Thyroid gland (tissue), 4 donors: ENCODE measurements around the gene CSNK2A1. TPM values are rescaled to one million over a fixed set of nuclear protein-coding genes. Genes with fewer than 3 reads are reported as not detected.

Experiments
- DNase-seq, 2 donors: peaks; one replicate each; pipeline ENCODE4 v3.0.0-alpha.2; 2019
- H3K27ac ChIP-seq, 3 donors: fragments of 200-600 bp; sonication (generic); 1 replicate in 2 of 3; 2 replicates in 1 of 3; pipeline ENCODE4 v1.5.1; 2016 to 2019; ENCODE audit warnings: mild to moderate bottlenecking in 1 of 3, moderate library complexity in 1 of 3
- H3K27me3 ChIP-seq: fragments of 200-600 bp; sonication (generic); one replicate; pipeline ENCODE4 v1.5.1; 2019
- H3K36me3 ChIP-seq, 2 donors: fragments of 200-600 bp; sonication (generic); one replicate each; pipeline ENCODE4 v1.5.1; 2016 to 2019
- H3K4me1 ChIP-seq, 2 donors: fragments of 200-600 bp; sonication (generic); one replicate each; pipeline ENCODE4 v1.5.1; 2017 to 2019
- H3K4me3 ChIP-seq, 3 donors: fragments of 200-600 bp; sonication (generic); replicated peaks in 1 of 3; 1 replicate in 2 of 3; 2 replicates in 1 of 3; pipeline ENCODE4 v1.5.1; 2016; ENCODE audit warnings: mild to moderate bottlenecking in 1 of 3
- H3K9me3 ChIP-seq: fragments of 200-600 bp; sonication (generic); one replicate; pipeline ENCODE4 v1.5.1; 2017
- POLR2A ChIP-seq, 2 donors: fragments of 450-650 bp; IDR thresholded peaks; one replicate each; pipeline ENCODE4 v1.6.1; 2017; ENCODE audit warnings: antibody characterized with exemption in 2 of 2, mild to moderate bottlenecking in 2 of 2, moderate library complexity in 1 of 2
- WGBS, 2 donors: methylation state at CpG; one replicate each; pipeline ENCODE4 v1.1.5; 2017; 5-methylcytosine and 5-hydroxymethylcytosine counted together
- intact Hi-C: fragments of 100-400 bp; cut with DNase I; formaldehyde crosslinking; loops from one replicate; pipeline ENCODE4 v1.15.1; 2023
- small RNA-seq: library from RNA; depleted of rRNA; stranded (forward); fragments of <200 nt; gene quantifications from one replicate; pipeline ENCODE3, GENCODE V24; 2016
- total RNA-seq, 4 donors: library from RNA; depleted of rRNA; stranded (reverse); fragments of >200 nt; gene quantifications; one replicate each; pipeline ENCODE4 v1.2.3, GENCODE V29; 2016
- TF ChIP-seq, protein P1 (sequence below), 6 experiments: fragments of 200-600 bp in 3 of 6; fragments of 450-650 bp in 3 of 6; sonication (generic) in 3 of 6; IDR thresholded peaks; one replicate each; pipeline ENCODE4 v1.5.1; 2016 to 2019; ENCODE audit warnings: antibody characterized with exemption in 6 of 6, mild to moderate bottlenecking in 2 of 6, inconsistent platforms in 1 of 6, moderate library complexity in 1 of 6

CSNK2A1 gene
- total RNA-seq, 4 donors from 2014 or later: 88.0 to 153 (median 105) TPM

DNA sequence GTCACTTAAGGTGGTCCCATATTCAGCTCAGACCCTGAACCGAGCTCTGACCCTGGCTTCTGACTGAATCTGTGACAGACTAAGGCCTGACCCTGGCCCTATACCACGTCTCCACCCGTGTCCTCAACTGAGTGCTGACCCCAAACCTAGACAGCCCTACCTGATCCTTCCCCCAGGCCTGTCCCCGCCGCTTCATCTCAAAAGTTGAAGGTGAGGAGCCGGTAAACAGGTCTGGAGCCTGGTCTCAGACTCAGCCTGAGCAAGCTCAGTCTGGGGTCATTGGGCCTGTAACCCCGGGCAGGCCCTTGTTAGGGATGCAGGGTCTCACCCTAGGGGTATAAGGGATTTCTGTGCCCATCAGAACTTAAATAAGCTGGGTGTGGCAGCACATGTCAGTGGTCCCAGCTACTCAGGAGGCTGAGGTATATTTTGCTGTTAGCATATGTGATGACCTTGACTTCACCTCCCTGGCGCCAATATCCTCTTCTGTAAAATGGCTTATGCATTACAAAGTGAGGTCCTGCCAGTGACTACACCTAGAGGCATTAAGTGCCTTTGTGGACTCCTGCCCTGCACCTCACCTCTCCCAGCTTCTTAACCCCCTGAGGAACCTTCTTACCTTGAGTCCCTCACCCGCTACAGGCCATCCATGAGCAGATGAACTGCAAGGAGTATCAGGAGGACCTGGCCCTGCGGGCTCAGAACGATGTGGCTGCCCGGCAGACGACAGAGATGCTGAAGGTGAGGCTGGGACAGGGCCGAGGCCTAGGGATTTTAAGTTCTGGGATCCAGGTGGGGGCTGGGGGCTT, 115.5 kb downstream of the CSNK2A1 start:
- H3K27me3 ChIP-seq: no peaks in the 10 kb centered on the region
- no peak for DNase-seq
- H3K9me3 ChIP-seq: no peaks in the 10 kb centered on the region
- H3K4me1 ChIP-seq: no peaks in the 10 kb centered on the region
- WGBS, 2 donors: 97 to 99% methylated on average over 14 of the region's 14 CpGs
- intact Hi-C loops: no loop called here
- no peak overlapping the region for H3K4me3 ChIP-seq
- H3K36me3 ChIP-seq: peaks cover 3 to 9% of the 10 kb centered on the region in 2 donors
- no peak for TF ChIP-seq POLR2A (IDR thresholded peaks at IDR 0.05)
- TF ChIP-seq, protein P1, sequence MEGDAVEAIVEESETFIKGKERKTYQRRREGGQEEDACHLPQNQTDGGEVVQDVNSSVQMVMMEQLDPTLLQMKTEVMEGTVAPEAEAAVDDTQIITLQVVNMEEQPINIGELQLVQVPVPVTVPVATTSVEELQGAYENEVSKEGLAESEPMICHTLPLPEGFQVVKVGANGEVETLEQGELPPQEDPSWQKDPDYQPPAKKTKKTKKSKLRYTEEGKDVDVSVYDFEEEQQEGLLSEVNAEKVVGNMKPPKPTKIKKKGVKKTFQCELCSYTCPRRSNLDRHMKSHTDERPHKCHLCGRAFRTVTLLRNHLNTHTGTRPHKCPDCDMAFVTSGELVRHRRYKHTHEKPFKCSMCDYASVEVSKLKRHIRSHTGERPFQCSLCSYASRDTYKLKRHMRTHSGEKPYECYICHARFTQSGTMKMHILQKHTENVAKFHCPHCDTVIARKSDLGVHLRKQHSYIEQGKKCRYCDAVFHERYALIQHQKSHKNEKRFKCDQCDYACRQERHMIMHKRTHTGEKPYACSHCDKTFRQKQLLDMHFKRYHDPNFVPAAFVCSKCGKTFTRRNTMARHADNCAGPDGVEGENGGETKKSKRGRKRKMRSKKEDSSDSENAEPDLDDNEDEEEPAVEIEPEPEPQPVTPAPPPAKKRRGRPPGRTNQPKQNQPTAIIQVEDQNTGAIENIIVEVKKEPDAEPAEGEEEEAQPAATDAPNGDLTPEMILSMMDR (IDR thresholded peaks at IDR 0.05): no peak
- no peak overlapping the region for H3K27ac ChIP-seq

GRCh38 chr20:427401-427800, 116.2 kb downstream of the CSNK2A1 start:
- Histone ChIP-seq H3K4me3 (no peak overlapping the region), H3K36me3 (peaks cover 5 to 15% of the 10 kb centered on the region in 2 donors), H3K4me1 (no peaks in the 10 kb centered on the region), H3K27ac (no peak overlapping the region), H3K9me3 (no peaks in the 10 kb centered on the region), H3K27me3 (no peaks in the 10 kb centered on the region)
- 91 to 95% methylated on average over 3 to 4 of the region's 4 CpGs for WGBS, 2 donors
- no peak for DNase-seq
- intact Hi-C loops: no loop called here
- TF ChIP-seq POLR2A (IDR thresholded peaks at IDR 0.05): no peak
- TF ChIP-seq, protein P1 (IDR thresholded peaks at IDR 0.05): no peak

DNA sequence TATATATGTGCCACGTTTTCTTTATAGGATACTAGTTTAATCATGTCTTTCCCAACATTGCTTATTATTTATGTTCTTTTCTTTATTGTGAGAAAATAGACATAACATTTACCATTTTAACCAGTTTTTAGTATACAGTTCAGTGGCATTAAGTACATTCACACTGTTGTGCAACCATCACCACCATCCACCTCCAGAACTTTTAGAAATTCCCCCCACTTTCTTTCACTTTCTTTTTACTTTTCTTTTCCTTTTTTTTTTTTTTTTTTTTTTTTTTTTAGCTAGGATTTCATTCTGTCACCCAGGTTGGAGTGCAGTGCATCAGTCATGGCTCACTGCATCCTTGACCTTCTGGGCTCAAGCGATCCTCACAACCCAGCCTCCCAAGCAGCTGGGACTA, 117.0 kb downstream of the CSNK2A1 start:
- 93 to 99% methylated on average over 2 of the region's 2 CpGs for WGBS, 2 donors
- Histone ChIP-seq H3K4me1 (no peaks in the 10 kb centered on the region), H3K9me3 (no peaks in the 10 kb centered on the region), H3K4me3 (no peak overlapping the region), H3K27ac (no peak overlapping the region), H3K27me3 (no peaks in the 10 kb centered on the region), H3K36me3 (peaks cover 12 to 23% of the 10 kb centered on the region in 2 donors)
- DNase-seq: no peak
- TF ChIP-seq, protein P1 (IDR thresholded peaks at IDR 0.05): no peak
- no peak for TF ChIP-seq POLR2A (IDR thresholded peaks at IDR 0.05)
- intact Hi-C loops: no loop called here

Small RNA genes lying within 50 kb of the gene (small RNA-seq; reads per million reads assigned to genes)
- gene RF00019: not detected

Other genes starting within 250 kb of the CSNK2A1 start
- 10 to 100 TPM; 20.2 to 28.4 (median 22.3) TPM for gene ZCCHC3, start 246.2 kb downstream of the CSNK2A1 start, total RNA-seq
- 10 to 100 TPM in 1 of 4 donors, 1 to 10 TPM in 3; 7.1 to 12.9 (median 9.0) TPM for gene SOX12, start 218.2 kb downstream of the CSNK2A1 start, total RNA-seq
- 10 to 100 TPM; 29.8 to 56.7 (median 42.4) TPM for gene NRSN2, start 196.7 kb downstream of the CSNK2A1 start, total RNA-seq
- 10 to 100 TPM in 2 of 4 donors, 1 to 10 TPM in 2; 6.1 to 16.5 (median 8.1) TPM for gene TRIB3, start 163.0 kb downstream of the CSNK2A1 start, total RNA-seq
- 10 to 100 TPM; 49.2 to 90.2 (median 71.0) TPM for gene RBCK1, start 135.5 kb downstream of the CSNK2A1 start, total RNA-seq
- gene TBC1D20, start 81.3 kb downstream of the CSNK2A1 start, total RNA-seq: 10 to 100 TPM; 34.1 to 40.5 (median 35.6) TPM
- under 1 TPM in 1 of 4 donors, not detected in 3; 0.59 TPM for gene TCF15, start 66.5 kb upstream of the CSNK2A1 start, total RNA-seq
- gene SRXN1, start 109.4 kb upstream of the CSNK2A1 start, total RNA-seq: 100 to 1,000 TPM in 2 of 4 donors, 10 to 100 TPM in 2; 54.3 to 212 (median 135) TPM
- gene SCRT2, start 132.0 kb upstream of the CSNK2A1 start, total RNA-seq: not detected
- gene SLC52A3, start 224.7 kb upstream of the CSNK2A1 start, total RNA-seq: 1 to 10 TPM in 1 of 4 donors, under 1 TPM in 3; 0.24 to 2.0 (median 0.63) TPM